HepG2 (cell line): Measurements from ENCODE around the gene ARL11. TPM values are rescaled to one million over a fixed set of nuclear protein-coding genes. Genes with fewer than 3 reads are reported as not detected.

Experiments used
- CENPBD1 ChIP-seq: sonication (generic); formaldehyde crosslinking; IDR thresholded peaks from 2 replicates; pipeline ENCODE4 v1.8.0; 2022; ENCODE audit warnings: missing genetic modification reagents, low read depth, mild to moderate bottlenecking, borderline replicate concordance
- EP300 ChIP-seq, 3 experiments: sonication (generic) in 1 of 3; formaldehyde crosslinking in 1 of 3; IDR thresholded peaks; 2 replicates each; pipeline versions ENCODE4 v1.5.1 to v1.6.1; 2011 to 2020; ENCODE audit warnings: low read depth in 2 of 3, low read length in 2 of 3, borderline replicate concordance in 1 of 3, improper control_type of control experiment in 1 of 3, mild to moderate bottlenecking in 1 of 3, missing genetic modification reagents in 1 of 3, moderate library complexity in 1 of 3
- GMEB1 ChIP-seq: sonication (generic); formaldehyde crosslinking; IDR thresholded peaks from 2 replicates; pipeline ENCODE4 v1.5.1; 2020; ENCODE audit warnings: missing genetic modification reagents, mild to moderate bottlenecking, borderline replicate concordance
- MIER3 ChIP-seq: IDR thresholded peaks from 2 replicates; pipeline ENCODE4 v1.6.1; 2016; ENCODE audit warnings: missing compliant biosample characterization, borderline replicate concordance
- NR2F1 ChIP-seq, 2 experiments: fragments of 450-650 bp in 1 of 2; formaldehyde crosslinking in 1 of 2; IDR thresholded peaks; 2 replicates each; pipeline versions ENCODE4 v1.5.0 to v1.6.1; 2016 to 2020; ENCODE audit warnings: mild to moderate bottlenecking in 1 of 2, missing compliant biosample characterization in 1 of 2, missing genetic modification reagents in 1 of 2, moderate library complexity in 1 of 2
- PTBP1 ChIP-seq: fragments of 200-400 bp; formaldehyde crosslinking; IDR thresholded peaks from 2 replicates; pipeline ENCODE4 v1.6.1; 2018; ENCODE audit warnings: low read length, low read depth; ENCODE audit not compliant: poor library complexity, severe bottlenecking
- REXO4 ChIP-seq: sonication (generic); formaldehyde crosslinking; IDR thresholded peaks from 2 replicates; pipeline ENCODE4 v1.8.0; 2022; ENCODE audit warnings: missing genetic modification reagents, mild to moderate bottlenecking, borderline replicate concordance
- RNF219 ChIP-seq: sonication (generic); formaldehyde crosslinking; IDR thresholded peaks from 2 replicates; pipeline ENCODE4 v1.5.0; 2020; ENCODE audit warnings: mild to moderate bottlenecking, missing genetic modification reagents
- polyA plus RNA-seq, 8 experiments: library from polyadenylated mRNA; depleted of rRNA in 3 of 8; stranded (reverse) in 7 of 8; unstranded in 1 of 8; fragments of >200 nt; fragmentation: Illumina TruSeq in 4 of 8; extraction: Trizol in 4 of 8; gene quantifications; 2 replicates each; pipeline versions ENCODE4 v1.2.1 to v1.2.3, GENCODE V29; 2011 to 2016; ENCODE audit warnings: low read depth in 4 of 8, missing spikeins in 1 of 8, mixed read lengths in 1 of 8; ENCODE audit not compliant: insufficient read depth in 1 of 8
- total RNA-seq, 5 experiments: library from RNA; depleted of rRNA; stranded (reverse); fragments of >200 nt; fragmentation: Illumina TruSeq; extraction: Trizol; gene quantifications; 2 replicates each; pipeline ENCODE4 v1.2.3, GENCODE V29; 2016; ENCODE audit warnings: low read depth in 1 of 5

ARL11 gene
- total and polyA plus RNA-seq, 2 of the 13 experiments (the other 11 are each of a cell fraction or from before 2014, with no cell fraction given): 0.04 to 0.22 TPM

GRCh38 chr13:49655906-49656305 lies 27.6 kb downstream of the ARL11 start (continued):
- TF ChIP-seq GMEB1 (no peak), REXO4 (CRISPR knock-in tag) (no peak), MIER3 (CRISPR knock-in tag) (no peak), CENPBD1 (no peak), EP300 (IDR thresholded peaks at IDR 0.05; ENCODE audit: low read depth in 2 of 2, low read length in 2 of 2) (no peak), EP300 (CRISPR knock-in tag; IDR thresholded peaks at IDR 0.05; ENCODE audit: borderline replicate concordance) (no peak), PTBP1 (no peak), RNF219 (CRISPR knock-in tag) (no peak), NR2F1 (CRISPR knock-in tag; IDR thresholded peaks at IDR 0.05) (no peak)
